ENCODE results near the gene ABCA12.

DNA sequence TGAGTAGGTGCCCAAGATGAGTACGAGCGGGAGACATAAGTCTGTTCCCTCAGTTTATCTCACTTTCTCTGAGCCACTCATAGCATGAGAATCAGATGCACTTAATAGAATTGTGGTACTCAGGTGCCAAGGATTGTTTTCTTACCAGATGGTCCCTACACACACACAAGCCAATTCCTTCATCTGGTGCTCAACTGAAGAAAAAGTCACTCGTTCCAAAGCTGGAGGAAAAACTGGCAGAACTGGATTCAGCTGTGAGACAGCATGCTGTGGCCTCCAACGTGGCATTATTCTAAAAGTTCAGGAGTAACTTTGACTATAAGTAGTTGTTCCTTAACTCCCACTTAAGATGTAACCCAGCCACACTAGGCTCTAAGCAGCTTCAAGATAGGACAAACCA is 33.4 kb upstream of the ABCA12 start:
- no peak for TF ChIP-seq POLR2A (IDR thresholded peaks at IDR 0.05)
- TF ChIP-seq, protein P1, sequence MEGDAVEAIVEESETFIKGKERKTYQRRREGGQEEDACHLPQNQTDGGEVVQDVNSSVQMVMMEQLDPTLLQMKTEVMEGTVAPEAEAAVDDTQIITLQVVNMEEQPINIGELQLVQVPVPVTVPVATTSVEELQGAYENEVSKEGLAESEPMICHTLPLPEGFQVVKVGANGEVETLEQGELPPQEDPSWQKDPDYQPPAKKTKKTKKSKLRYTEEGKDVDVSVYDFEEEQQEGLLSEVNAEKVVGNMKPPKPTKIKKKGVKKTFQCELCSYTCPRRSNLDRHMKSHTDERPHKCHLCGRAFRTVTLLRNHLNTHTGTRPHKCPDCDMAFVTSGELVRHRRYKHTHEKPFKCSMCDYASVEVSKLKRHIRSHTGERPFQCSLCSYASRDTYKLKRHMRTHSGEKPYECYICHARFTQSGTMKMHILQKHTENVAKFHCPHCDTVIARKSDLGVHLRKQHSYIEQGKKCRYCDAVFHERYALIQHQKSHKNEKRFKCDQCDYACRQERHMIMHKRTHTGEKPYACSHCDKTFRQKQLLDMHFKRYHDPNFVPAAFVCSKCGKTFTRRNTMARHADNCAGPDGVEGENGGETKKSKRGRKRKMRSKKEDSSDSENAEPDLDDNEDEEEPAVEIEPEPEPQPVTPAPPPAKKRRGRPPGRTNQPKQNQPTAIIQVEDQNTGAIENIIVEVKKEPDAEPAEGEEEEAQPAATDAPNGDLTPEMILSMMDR (IDR thresholded peaks at IDR 0.05): no peak
- no peak for TF ChIP-seq POLR2AphosphoS5 (IDR thresholded peaks at IDR 0.05)
